ENCODE results near the gene RND3. TPM values are rescaled to one million over a fixed set of nuclear protein-coding genes. Genes with fewer than 3 reads are reported as not detected.

Gene RND3
- total RNA-seq, 1 experiment from 2014 or later: 96.0 TPM

- no peak for DNase-seq (ENCODE audit: low read depth)
These were observed 10.6 kb downstream of the RND3 start for GRCh38 chr2:150476809-150477302.

GRCh38 chr2:150476286-150476685 lies 11.2 kb downstream of the RND3 start:
- DNase-seq (ENCODE audit: low read depth): no peak

GRCh38 chr2:150475479-150476250 lies 11.8 kb downstream of the RND3 start:
- DNase-seq (ENCODE audit: low read depth): no peak

GRCh38 chr2:150474326-150475074 lies 13.0 kb downstream of the RND3 start:
- DNase-seq (ENCODE audit: low read depth): no peak

- no peak for DNase-seq (ENCODE audit: low read depth)
These were observed 13.7 kb downstream of the RND3 start for GRCh38 chr2:150473767-150474166.

GRCh38 chr2:150472511-150472899 lies 15.0 kb downstream of the RND3 start:
- DNase-seq (ENCODE audit: low read depth): peak; percentile 91

- DNase-seq (ENCODE audit: low read depth): no peak
These were observed 15.5 kb downstream of the RND3 start for GRCh38 chr2:150471813-150472510.

- DNase-seq (ENCODE audit: low read depth): no peak
These were observed 17.0 kb downstream of the RND3 start for GRCh38 chr2:150470435-150470834.

GRCh38 chr2:150469706-150470274 lies 17.7 kb downstream of the RND3 start:
- no peak for DNase-seq (ENCODE audit: low read depth)

GRCh38 chr2:150468350-150468960 lies 19.0 kb downstream of the RND3 start:
- DNase-seq (ENCODE audit: low read depth): no peak

GRCh38 chr2:150467621-150467963 lies 19.9 kb downstream of the RND3 start:
- DNase-seq (ENCODE audit: low read depth): no peak

GRCh38 chr2:150466741-150467620 lies 20.5 kb downstream of the RND3 start:
- DNase-seq (ENCODE audit: low read depth): peak; percentile 43

- no peak for DNase-seq (ENCODE audit: low read depth)
These were observed 21.5 kb downstream of the RND3 start for GRCh38 chr2:150465703-150466569.

- no peak for DNase-seq (ENCODE audit: low read depth)
These were observed 22.5 kb downstream of the RND3 start for GRCh38 chr2:150464986-150465385.

- no peak for DNase-seq (ENCODE audit: low read depth)
These were observed 23.2 kb downstream of the RND3 start for GRCh38 chr2:150464270-150464669.

- DNase-seq (ENCODE audit: low read depth): no peak
These were observed 24.7 kb downstream of the RND3 start for GRCh38 chr2:150462770-150463169.

GRCh38 chr2:150459281-150459680 lies 28.2 kb downstream of the RND3 start:
- DNase-seq (ENCODE audit: low read depth): no peak

GRCh38 chr2:150450765-150451164 lies 36.7 kb downstream of the RND3 start:
- peak; percentile 33 for DNase-seq (ENCODE audit: low read depth)

GRCh38 chr2:150449856-150450255 lies 37.6 kb downstream of the RND3 start:
- no peak for DNase-seq (ENCODE audit: low read depth)

All from LHCN-M2 (cell line).